WTC11 (cell line): ENCODE measurements around the gene HSPA12A. TPM values are rescaled to one million over a fixed set of nuclear protein-coding genes. Genes with fewer than 3 reads are reported as not detected.

Experiments
- ATAC-seq: fragments of 200-7000 bp; cut with Tn5 transposase; 2 replicates; pipeline ENCODE4 v1.10.0; 2021; ENCODE audit warnings: mild to moderate bottlenecking, moderate library complexity
- CTCF ChIA-PET: fragments of 300-600 bp; sonication (Branson Sonifier 250); formaldehyde crosslinking; loops from one replicate; lab custom pipeline; 2021; ENCODE audit warnings: antibody characterized with exemption; lab: Charles Lee
- POLR2A ChIA-PET: fragments of 350-600 bp; sonication (Branson Sonifier 250); formaldehyde crosslinking; loops from one replicate; lab custom pipeline; 2021; ENCODE audit warnings: antibody characterized with exemption; lab: Charles Lee
- DNase-seq: peaks from one replicate; pipeline ENCODE4 v3.0.0; 2021; ENCODE audit warnings: low spot score
- H3K27ac Mint-ChIP-seq: 2 replicates; pipeline ENCODE4 v1.8.0; 2021; ENCODE audit warnings: mixed read lengths
- H3K27me3 Mint-ChIP-seq: 2 replicates; pipeline ENCODE4 v1.8.0; 2021; ENCODE audit warnings: low read depth, mild to moderate bottlenecking, moderate library complexity, mixed read lengths
- H3K36me3 Mint-ChIP-seq: 2 replicates; pipeline ENCODE4 v1.8.0; 2021; ENCODE audit warnings: mixed read lengths
- H3K4me1 Mint-ChIP-seq: 2 replicates; pipeline ENCODE4 v1.8.0; 2022; ENCODE audit warnings: mixed read lengths
- H3K4me3 Mint-ChIP-seq: 2 replicates; pipeline ENCODE4 v1.8.0; 2021; ENCODE audit warnings: mild to moderate bottlenecking, moderate library complexity, mixed read lengths
- H3K9me3 Mint-ChIP-seq: 2 replicates; pipeline ENCODE4 v1.8.0; 2021; ENCODE audit warnings: mixed read lengths
- JAZF1 ChIP-seq: fragments of 250-450 bp; sonication (Bioruptor Pico); IDR thresholded peaks from 2 replicates; pipeline ENCODE4 v1.9.0; 2021; ENCODE audit warnings: moderate library complexity, mild to moderate bottlenecking, inconsistent platforms
- JUN ChIP-seq: sonication (generic); formaldehyde crosslinking; IDR thresholded peaks from 2 replicates; pipeline ENCODE4 v1.8.0; 2023; ENCODE audit warnings: mild to moderate bottlenecking, missing genetic modification reagents
- PRRX2 ChIP-seq: fragments of 250-450 bp; sonication (Bioruptor Pico); IDR thresholded peaks from 2 replicates; pipeline ENCODE4 v1.8.0; 2021; ENCODE audit warnings: mild to moderate bottlenecking
- SMAD4 ChIP-seq: sonication (generic); formaldehyde crosslinking; IDR thresholded peaks from 2 replicates; pipeline ENCODE4 v1.8.0; 2022; ENCODE audit warnings: mild to moderate bottlenecking, missing genetic modification reagents
- TP53 ChIP-seq: sonication (generic); formaldehyde crosslinking; IDR thresholded peaks from 2 replicates; pipeline ENCODE4 v1.8.1; 2023; ENCODE audit warnings: mild to moderate bottlenecking, missing genetic modification reagents
- ZBTB21 ChIP-seq: sonication (generic); formaldehyde crosslinking; IDR thresholded peaks from 2 replicates; pipeline ENCODE4 v1.8.1; 2023; ENCODE audit warnings: mild to moderate bottlenecking, missing genetic modification reagents, borderline replicate concordance
- ZNF138 ChIP-seq: sonication (generic); formaldehyde crosslinking; conservative IDR thresholded peaks from 2 replicates; pipeline ENCODE4 v1.8.1; 2022; ENCODE audit warnings: mild to moderate bottlenecking, moderate library complexity, missing genetic modification reagents
- ZNF416 ChIP-seq: fragments of 250-450 bp; sonication (Bioruptor Pico); IDR thresholded peaks from 2 replicates; pipeline ENCODE4 v1.9.0; 2021; ENCODE audit warnings: mild to moderate bottlenecking, inconsistent platforms
- total RNA-seq: library from RNA; stranded (reverse); gene quantifications from 3 replicates; pipeline ENCODE4 v1.2.3, GENCODE V29; 2021
- TF ChIP-seq, protein P1 (sequence below): sonication (generic); formaldehyde crosslinking; IDR thresholded peaks from 2 replicates; pipeline ENCODE4 v1.8.0; 2022; ENCODE audit warnings: missing genetic modification reagents
- TF ChIP-seq, protein P2 (sequence below): sonication (generic); formaldehyde crosslinking; IDR thresholded peaks from 2 replicates; pipeline ENCODE4 v1.8.1; 2023; ENCODE audit warnings: mild to moderate bottlenecking, moderate library complexity, missing genetic modification reagents
- TF ChIP-seq, protein P3 (sequence below): sonication (generic); formaldehyde crosslinking; conservative IDR thresholded peaks from 2 replicates; pipeline ENCODE4 v1.8.1; 2022; ENCODE audit warnings: mild to moderate bottlenecking, missing genetic modification reagents
- TF ChIP-seq, protein P4 (sequence below): sonication (generic); formaldehyde crosslinking; IDR thresholded peaks from 2 replicates; pipeline ENCODE4 v1.8.1; 2022; ENCODE audit warnings: mild to moderate bottlenecking, moderate library complexity, missing genetic modification reagents
- TF ChIP-seq, protein P5 (sequence below): sonication (generic); formaldehyde crosslinking; IDR thresholded peaks from 2 replicates; pipeline ENCODE4 v1.8.1; 2023; ENCODE audit warnings: mild to moderate bottlenecking, missing genetic modification reagents
- TF ChIP-seq, protein P6 (sequence below): fragments of 200-600 bp; IDR thresholded peaks from 2 replicates; pipeline ENCODE4 v1.8.0; 2022; ENCODE audit warnings: antibody characterized with exemption

The HSPA12A gene
- total RNA-seq, 1 experiment from 2014 or later, result 7.2 TPM

DNA sequence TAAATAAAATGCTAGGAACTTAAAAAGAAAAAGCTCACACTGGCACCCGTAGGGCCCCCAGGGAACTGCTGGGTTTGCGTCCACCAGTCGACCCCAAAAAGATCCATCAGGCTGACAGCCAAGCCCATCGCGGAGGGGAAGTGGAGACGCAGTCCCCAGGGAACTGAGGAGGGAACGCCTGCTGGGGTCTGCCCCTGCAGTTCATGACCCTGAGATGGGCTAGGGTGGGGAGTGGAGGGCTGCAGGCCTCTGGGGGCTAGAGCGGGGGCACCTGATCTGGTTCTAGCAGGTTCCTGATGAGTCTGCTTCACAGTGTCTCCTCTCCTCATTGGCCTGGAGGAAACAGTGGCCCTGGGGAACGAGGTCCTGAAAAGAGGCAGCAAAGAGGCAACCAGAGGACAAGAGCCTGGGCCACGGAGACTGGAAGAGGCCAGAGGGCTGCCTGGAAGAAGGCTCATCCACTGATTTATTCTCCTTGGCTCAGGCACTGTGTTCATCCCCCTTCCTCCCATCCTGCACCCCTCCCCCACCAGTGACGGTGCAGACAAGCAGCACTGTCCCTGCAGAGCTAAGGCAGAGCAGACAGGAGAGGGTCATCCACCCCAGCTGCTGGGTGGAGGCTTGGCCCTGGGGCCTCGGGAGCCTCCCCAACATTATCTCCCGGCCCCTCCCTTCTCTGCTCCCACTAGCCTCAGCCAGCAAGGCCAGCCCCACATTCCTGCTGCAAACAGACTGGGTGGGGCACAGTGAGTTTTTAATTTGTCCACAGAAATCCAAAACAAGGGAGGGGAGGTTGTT is 24.7 kb upstream of the HSPA12A start:
- CTCF ChIA-PET, result interaction anchor here (0.8 to 1.9 kb wide), 6 partner anchors 21 to 140 kb away, joined by 3 to 9 read pairs (median 4); partner anchors contain the start of gene HSPA12A
- POLR2A ChIA-PET, result no interaction called here
- Mint-ChIP-seq H3K9me3 (peaks cover 23% of the 10 kb centered on the region), H3K4me1 (peaks cover 2% of the 10 kb centered on the region; the same call in 1 of the 2 replicates), H3K4me3 (no peak overlapping the region), H3K36me3 (peaks cover 11% of the 10 kb centered on the region; the same call in 1 of the 2 replicates), H3K27me3 (no peaks in the 10 kb centered on the region), H3K27ac (no peak overlapping the region)
- TF ChIP-seq ZNF416 (CRISPR knock-in tag) (no peak), SMAD4 (CRISPR knock-in tag) (no peak), JAZF1 (CRISPR knock-in tag) (no peak), PRRX2 (CRISPR knock-in tag) (no peak), ZBTB21 (CRISPR knock-in tag) (no peak), TP53 (CRISPR knock-in tag) (no peak), ZNF138 (CRISPR knock-in tag) (no peak)
- TF ChIP-seq, protein P1, sequence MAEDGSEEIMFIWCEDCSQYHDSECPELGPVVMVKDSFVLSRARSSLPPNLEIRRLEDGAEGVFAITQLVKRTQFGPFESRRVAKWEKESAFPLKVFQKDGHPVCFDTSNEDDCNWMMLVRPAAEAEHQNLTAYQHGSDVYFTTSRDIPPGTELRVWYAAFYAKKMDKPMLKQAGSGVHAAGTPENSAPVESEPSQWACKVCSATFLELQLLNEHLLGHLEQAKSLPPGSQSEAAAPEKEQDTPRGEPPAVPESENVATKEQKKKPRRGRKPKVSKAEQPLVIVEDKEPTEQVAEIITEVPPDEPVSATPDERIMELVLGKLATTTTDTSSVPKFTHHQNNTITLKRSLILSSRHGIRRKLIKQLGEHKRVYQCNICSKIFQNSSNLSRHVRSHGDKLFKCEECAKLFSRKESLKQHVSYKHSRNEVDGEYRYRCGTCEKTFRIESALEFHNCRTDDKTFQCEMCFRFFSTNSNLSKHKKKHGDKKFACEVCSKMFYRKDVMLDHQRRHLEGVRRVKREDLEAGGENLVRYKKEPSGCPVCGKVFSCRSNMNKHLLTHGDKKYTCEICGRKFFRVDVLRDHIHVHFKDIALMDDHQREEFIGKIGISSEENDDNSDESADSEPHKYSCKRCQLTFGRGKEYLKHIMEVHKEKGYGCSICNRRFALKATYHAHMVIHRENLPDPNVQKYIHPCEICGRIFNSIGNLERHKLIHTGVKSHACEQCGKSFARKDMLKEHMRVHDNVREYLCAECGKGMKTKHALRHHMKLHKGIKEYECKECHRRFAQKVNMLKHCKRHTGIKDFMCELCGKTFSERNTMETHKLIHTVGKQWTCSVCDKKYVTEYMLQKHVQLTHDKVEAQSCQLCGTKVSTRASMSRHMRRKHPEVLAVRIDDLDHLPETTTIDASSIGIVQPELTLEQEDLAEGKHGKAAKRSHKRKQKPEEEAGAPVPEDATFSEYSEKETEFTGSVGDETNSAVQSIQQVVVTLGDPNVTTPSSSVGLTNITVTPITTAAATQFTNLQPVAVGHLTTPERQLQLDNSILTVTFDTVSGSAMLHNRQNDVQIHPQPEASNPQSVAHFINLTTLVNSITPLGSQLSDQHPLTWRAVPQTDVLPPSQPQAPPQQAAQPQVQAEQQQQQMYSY (CRISPR knock-in tag), result no peak
- TF ChIP-seq, protein P2, sequence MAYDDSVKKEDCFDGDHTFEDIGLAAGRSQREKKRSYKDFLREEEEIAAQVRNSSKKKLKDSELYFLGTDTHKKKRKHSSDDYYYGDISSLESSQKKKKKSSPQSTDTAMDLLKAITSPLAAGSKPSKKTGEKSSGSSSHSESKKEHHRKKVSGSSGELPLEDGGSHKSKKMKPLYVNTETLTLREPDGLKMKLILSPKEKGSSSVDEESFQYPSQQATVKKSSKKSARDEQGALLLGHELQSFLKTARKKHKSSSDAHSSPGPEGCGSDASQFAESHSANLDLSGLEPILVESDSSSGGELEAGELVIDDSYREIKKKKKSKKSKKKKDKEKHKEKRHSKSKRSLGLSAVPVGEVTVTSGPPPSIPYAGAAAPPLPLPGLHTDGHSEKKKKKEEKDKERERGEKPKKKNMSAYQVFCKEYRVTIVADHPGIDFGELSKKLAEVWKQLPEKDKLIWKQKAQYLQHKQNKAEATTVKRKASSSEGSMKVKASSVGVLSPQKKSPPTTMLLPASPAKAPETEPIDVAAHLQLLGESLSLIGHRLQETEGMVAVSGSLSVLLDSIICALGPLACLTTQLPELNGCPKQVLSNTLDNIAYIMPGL (CRISPR knock-in tag), result no peak
- TF ChIP-seq, protein P3, sequence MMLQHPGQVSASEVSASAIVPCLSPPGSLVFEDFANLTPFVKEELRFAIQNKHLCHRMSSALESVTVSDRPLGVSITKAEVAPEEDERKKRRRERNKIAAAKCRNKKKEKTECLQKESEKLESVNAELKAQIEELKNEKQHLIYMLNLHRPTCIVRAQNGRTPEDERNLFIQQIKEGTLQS (CRISPR knock-in tag), result no peak
- TF ChIP-seq, protein P4, sequence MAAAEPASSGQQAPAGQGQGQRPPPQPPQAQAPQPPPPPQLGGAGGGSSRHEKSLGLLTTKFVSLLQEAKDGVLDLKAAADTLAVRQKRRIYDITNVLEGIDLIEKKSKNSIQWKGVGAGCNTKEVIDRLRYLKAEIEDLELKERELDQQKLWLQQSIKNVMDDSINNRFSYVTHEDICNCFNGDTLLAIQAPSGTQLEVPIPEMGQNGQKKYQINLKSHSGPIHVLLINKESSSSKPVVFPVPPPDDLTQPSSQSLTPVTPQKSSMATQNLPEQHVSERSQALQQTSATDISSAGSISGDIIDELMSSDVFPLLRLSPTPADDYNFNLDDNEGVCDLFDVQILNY (CRISPR knock-in tag), result no peak
- no peak for DNase-seq
- peak; percentile 56 for ATAC-seq

DNA sequence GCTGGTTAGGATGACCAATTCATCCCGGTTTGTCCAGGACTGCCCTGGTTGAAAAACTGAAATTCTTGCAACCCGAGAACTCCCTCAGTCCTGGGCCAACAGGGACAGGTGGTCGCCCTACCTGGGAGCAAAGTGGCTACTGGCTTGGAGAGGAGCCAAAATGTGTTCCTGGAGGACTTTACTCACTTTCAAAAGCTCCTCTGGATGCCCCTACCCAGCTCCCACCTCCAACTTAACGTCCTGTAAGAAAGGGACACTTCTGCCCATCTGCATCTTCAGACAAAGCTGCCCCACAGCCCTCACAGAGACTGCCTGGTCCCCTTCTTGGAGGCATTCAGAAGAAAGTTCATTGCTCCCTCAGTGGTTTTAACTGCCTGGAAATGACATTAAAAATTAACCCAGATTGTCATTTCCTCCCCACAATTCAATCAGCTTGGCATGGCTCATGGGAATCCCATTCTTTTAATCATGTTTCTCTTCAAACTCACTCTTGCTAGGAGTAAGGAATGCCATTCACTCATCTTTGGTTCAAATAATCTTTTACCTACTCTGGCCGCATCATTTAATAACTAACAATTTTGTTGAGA is 24.0 kb upstream of the HSPA12A start:
- Mint-ChIP-seq H3K27ac (no peak overlapping the region), H3K27me3 (no peaks in the 10 kb centered on the region), H3K9me3 (peaks cover 23% of the 10 kb centered on the region), H3K4me1 (peaks cover 2% of the 10 kb centered on the region; the same call in 1 of the 2 replicates), H3K4me3 (no peak overlapping the region), H3K36me3 (peaks cover 11% of the 10 kb centered on the region; the same call in 1 of the 2 replicates)
- no peak for TF ChIP-seq JUN (CRISPR knock-in tag)
- POLR2A ChIA-PET, result no interaction called here
- CTCF ChIA-PET, result interaction anchor here (0.6 to 1.9 kb wide), 7 partner anchors 22 to 1200 kb away, joined by 3 to 9 read pairs (median 4); partner anchors contain the start of gene HSPA12A
- DNase-seq (no peak), ATAC-seq (no peak)

DNA sequence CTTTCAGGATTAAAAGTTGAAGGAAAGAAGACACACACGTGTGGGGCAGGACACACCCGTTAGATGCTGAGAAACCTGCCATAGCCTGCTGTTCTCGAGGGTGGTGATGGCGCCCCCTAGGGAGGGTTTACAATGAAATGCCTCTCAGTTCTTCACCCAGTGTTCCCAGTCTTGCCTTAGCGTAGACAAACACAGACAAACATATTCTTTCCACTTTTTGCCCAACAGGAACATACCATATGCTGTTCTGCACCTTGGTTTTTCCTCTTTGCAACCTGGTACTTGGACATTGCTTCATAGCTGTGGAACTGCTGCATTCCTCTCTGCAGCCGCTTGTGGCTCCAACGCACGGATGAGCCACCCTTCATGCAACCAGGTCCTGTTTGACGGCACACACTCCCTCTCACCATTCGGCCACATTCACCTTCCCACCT is 23.3 kb upstream of the HSPA12A start:
- TF ChIP-seq, protein P5, sequence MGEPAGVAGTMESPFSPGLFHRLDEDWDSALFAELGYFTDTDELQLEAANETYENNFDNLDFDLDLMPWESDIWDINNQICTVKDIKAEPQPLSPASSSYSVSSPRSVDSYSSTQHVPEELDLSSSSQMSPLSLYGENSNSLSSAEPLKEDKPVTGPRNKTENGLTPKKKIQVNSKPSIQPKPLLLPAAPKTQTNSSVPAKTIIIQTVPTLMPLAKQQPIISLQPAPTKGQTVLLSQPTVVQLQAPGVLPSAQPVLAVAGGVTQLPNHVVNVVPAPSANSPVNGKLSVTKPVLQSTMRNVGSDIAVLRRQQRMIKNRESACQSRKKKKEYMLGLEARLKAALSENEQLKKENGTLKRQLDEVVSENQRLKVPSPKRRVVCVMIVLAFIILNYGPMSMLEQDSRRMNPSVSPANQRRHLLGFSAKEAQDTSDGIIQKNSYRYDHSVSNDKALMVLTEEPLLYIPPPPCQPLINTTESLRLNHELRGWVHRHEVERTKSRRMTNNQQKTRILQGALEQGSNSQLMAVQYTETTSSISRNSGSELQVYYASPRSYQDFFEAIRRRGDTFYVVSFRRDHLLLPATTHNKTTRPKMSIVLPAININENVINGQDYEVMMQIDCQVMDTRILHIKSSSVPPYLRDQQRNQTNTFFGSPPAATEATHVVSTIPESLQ (CRISPR knock-in tag), result no peak
- TF ChIP-seq, protein P6, sequence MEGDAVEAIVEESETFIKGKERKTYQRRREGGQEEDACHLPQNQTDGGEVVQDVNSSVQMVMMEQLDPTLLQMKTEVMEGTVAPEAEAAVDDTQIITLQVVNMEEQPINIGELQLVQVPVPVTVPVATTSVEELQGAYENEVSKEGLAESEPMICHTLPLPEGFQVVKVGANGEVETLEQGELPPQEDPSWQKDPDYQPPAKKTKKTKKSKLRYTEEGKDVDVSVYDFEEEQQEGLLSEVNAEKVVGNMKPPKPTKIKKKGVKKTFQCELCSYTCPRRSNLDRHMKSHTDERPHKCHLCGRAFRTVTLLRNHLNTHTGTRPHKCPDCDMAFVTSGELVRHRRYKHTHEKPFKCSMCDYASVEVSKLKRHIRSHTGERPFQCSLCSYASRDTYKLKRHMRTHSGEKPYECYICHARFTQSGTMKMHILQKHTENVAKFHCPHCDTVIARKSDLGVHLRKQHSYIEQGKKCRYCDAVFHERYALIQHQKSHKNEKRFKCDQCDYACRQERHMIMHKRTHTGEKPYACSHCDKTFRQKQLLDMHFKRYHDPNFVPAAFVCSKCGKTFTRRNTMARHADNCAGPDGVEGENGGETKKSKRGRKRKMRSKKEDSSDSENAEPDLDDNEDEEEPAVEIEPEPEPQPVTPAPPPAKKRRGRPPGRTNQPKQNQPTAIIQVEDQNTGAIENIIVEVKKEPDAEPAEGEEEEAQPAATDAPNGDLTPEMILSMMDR, result peak; percentile 56
- H3K27me3 Mint-ChIP-seq, result no peaks in the 10 kb centered on the region; the same call in 1 of the 2 replicates
- peak; percentile 69 for ATAC-seq
- H3K27ac Mint-ChIP-seq, result no peak overlapping the region
- H3K36me3 Mint-ChIP-seq, result peaks cover 11% of the 10 kb centered on the region; the same call in 1 of the 2 replicates
- H3K4me1 Mint-ChIP-seq, result peaks cover 2% of the 10 kb centered on the region; the same call in 1 of the 2 replicates
- H3K4me3 Mint-ChIP-seq, result no peak overlapping the region
- peaks cover 26% of the 10 kb centered on the region for H3K9me3 Mint-ChIP-seq
- ChIA-PET CTCF (interaction anchor here (0.6 to 1.9 kb wide), 4 partner anchors 22 to 1201 kb away, joined by 3 to 9 read pairs (median 6); partner anchors contain the start of gene HSPA12A), POLR2A (no interaction called here)
- peak; percentile 45 for DNase-seq
